Measurements from ENCODE around the gene TIE1.
A peak's percentile ranks its signal among the peaks of the same experiment; 100 is the strongest.

The TIE1 gene

DNA sequence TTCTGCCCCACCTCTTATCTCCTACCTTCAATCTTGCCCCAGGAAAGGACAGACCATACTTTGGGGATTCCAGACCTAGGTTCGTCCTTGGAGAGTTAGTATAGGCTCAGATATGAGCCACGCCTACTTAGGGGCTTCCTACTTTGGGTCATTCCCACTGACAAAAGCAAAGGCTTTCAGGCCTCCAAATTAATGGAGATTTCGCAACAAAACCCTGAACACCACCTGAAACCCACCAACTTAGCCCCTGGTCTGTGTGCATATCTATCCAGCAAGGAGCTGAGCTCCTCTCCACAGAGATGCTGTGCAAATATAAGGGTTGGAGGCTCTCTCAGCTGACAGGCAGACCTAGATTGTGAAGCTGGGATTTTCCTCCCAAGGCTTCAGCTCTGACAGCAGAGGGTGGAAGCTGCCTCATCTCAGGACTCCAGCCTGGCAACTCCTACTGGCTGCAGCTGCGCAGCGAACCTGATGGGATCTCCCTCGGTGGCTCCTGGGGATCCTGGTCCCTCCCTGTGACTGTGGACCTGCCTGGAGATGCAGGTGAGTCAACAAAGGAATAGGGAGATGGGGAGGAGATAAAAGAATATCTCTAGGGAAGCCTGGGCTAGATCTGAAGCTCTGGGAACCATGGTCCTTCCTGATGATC lies 38.9 kb downstream of the TIE1 start:
- no peak for DNase-seq

GRCh38 chr1:43340559-43340958 lies 39.8 kb downstream of the TIE1 start:
- no peak for DNase-seq

DNA sequence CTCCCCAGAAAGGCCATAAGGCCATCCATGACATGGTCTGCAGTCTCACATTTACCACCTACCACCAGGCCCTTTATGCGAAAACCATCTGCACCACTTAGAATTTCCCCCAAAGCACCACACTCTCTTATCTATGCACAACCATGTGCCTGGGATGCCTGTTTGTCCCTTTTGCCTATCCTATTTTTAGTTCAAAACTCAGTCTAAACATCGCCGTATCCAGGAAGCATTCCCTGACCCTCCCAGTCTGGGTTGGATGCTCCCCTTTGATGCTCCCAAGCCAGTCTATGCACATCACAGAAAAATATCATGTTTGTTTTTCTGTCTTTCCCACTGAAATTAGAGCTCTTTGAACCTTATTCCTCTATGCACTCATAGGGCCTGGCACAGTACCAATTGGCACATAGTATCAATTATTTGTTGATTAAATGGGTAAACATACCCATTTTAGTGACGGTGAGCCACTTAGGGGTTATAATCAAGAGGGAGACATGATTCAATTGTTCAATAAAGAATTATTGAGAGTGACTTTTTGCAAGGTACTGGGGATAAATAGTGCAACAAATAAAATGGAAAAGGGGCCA lies 43.6 kb downstream of the TIE1 start:
- no peak for DNase-seq

DNA sequence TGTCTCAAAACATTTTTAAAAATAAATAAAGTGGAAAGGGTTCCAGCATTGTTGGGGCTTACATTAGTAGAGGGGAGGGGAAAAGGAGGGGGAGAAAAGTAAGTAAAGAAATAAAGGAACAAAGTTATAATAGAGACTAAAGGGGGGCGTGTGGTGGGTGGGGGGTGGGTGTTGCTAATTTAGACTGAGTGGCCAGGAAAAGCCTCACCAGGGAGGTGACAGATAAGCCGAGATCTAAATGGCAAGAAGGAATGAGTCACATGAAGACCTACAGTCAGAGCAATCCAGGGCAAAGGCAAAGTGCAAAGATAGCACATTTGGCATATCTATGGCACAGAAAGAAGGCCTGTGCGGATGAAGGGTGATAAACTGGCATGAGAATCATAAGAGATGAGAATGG lies 44.3 kb downstream of the TIE1 start:
- DNase-seq = no peak

- no peak for DNase-seq
These were observed 45.9 kb downstream of the TIE1 start for GRCh38 chr1:43346636-43347035.

GRCh38 chr1:43348343-43348808 lies 47.6 kb downstream of the TIE1 start:
- no peak for DNase-seq

DNA sequence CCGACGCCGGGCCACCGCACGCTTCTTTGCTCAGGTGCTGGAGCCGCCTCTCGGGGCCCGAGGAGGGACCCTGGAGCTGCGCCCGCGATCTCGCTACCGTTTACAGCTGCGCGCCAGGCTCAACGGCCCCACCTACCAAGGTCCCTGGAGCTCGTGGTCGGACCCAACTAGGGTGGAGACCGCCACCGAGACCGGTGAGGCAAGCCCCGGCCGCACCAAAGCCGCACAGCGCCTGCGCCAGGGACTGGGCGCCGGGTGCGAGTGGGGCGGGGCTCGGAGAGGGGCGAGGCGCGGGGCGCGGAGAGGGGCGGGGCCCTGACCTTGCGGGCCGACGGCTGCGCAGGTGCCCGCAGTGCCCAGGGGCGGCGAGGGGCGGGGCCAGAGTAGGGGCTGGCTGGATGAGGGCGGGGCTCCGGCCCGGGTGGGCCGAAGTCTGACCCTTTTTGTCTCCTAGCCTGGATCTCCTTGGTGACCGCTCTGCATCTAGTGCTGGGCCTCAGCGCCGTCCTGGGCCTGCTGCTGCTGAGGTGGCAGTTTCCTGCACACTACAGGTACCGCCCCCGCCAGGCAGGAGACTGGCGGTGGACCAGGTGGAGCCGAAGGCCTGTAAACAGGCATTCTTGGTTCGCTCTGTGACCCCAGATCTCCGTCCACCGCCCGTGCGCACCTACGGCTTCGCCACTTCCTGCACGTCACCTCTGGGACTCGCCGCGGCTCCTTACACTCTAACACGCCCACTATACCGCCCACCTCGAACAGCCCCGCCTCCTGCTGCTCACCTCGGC lies 48.2 kb downstream of the TIE1 start:
- peak; percentile 42 for DNase-seq

DNA sequence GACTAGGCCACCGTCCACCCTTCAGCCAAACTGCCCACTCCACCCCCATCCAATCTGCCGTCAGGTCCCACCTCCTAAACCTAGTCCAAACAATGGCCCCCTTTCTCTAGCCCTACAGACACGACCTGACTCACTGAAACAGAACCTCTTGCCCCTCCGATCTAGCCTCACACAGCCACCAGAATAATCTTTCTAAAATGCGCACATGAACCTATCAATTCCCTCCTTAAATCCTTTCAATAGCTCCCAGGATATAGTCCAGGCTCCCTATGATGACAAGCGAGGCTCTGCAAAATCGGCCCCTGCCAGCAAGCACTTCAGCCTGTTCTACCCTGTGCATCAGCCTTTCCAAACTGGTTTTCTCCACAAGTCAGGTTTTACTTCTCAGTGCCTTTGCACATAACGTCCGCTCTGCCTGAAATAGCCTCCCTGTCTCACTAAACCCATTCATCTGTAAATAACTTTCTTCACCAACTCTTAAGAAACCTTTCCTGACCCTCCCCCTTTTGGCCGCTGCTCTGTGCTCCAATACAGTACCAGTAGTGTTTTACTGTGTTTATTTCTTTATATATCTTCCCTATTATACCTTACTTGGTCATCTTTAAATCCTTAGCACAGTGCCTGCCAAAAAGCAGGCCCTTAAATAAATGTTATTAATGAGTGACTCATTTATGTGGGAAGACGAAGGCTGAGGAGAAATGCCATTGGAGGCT lies 49.0 kb downstream of the TIE1 start:
- DNase-seq = no peak

DNA sequence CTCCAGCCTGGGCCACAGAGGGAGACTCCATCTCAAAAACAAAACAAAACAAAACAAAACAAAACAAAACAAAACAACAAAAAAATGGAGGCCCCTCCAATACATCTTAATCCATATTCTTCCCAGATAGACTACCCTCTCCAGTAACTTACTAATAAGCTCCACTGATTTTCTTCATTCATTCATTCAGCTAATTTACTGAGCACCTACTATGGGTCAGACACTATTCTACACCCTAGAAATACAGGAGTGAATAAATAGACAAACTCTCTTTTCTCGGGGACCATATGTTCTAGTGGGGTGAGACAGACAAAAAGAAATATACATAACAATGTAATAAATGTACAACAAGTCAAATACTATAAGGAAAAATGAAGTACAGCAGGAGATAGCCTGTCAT lies 50.2 kb downstream of the TIE1 start:
- no peak for DNase-seq

GRCh38 chr1:43351421-43352350 lies 50.9 kb downstream of the TIE1 start:
- DNase-seq = no peak

DNA sequence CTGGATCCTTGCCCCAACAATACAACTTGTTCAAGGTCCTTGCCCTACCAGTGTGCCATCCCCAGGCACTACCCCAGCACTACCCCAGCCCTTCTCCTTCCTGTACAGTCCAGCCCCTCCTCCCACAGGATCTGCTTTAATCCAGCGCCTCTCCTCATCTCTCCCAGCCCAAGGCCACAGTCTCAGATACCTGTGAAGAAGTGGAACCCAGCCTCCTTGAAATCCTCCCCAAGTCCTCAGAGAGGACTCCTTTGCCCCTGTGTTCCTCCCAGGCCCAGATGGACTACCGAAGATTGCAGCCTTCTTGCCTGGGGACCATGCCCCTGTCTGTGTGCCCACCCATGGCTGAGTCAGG lies 51.5 kb downstream of the TIE1 start:
- DNase-seq = no peak

DNA sequence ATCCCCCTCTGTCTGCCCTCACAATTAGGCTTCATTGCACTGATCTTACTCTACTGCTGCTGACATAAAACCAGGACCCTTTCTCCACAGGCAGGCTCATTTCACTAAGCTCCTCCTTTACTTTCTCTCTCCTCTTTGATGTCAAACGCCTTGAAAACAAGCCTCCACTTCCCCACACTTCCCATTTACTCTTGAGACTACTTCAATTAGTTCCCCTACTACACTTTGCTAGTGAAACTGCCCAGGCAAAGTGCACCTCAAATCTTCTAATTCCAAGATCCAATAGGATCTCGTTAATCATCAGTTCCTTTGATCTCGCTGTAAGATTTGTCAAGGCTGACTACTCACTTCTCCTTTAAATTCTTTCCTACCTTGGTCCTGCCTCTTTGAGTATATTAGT lies 52.1 kb downstream of the TIE1 start:
- DNase-seq = no peak

- no peak for DNase-seq
These were observed 53.7 kb downstream of the TIE1 start for GRCh38 chr1:43354471-43354870.

DNA sequence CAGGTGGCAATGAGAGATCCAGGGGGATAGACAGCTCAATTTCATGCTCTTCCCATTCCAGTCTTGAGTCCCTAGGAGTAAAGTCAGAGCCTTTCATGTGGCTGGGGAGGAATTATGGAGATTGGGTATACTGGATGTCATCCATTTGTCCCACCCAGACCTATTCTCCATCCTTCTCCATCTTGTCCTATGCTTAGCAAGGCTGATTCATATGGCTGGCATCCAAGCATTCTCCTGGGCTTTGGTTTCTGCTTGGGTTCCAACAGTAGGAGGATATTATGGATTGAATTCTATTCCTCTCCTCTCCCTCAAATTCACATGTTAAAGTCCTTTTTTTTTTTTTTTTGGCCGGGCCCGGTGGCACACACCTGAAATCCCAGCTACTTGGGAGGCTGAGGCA lies 54.2 kb downstream of the TIE1 start:
- no peak for DNase-seq

GRCh38 chr1:43357251-43357650 lies 56.5 kb downstream of the TIE1 start:
- no peak for DNase-seq

DNA sequence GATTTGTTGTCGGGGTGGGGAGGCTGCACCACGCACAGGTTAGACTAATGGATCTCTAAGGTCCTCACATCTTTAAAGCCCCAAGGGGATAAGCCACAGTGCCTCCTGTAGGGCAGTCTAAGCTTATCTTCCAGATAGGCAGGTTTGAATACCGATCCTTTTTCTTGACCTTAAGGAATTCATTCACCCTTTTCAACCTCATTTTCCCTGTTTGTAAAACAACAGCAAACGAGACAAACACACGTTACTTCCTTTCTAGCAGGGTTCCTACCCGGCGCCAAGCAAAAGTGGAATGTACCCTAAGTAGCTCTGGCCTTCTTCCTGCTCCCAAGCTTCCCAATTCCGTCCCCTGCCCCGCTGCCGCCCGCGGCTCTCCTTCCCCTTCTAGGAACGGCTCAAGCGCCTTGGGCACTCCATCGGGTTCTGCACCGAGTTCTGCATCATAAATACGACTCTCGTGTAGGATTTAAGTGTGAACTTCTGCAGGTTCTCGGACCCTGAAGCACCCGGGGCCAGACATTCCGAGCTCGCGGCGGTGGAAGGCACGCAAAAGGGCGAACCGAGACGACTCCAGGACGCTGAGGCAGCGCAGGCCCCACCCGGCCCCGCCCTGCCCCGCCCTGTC lies 57.5 kb downstream of the TIE1 start:
- DNase-seq = no peak

GRCh38 chr1:43358746-43359693 lies 58.2 kb downstream of the TIE1 start, which contains the start of gene CDC20:
TSS of gene CDC20 (plus strand) at chr1:43358981. CDS start at chr1:43359216, 235 bp downstream.
- DNase-seq = peak; percentile 79

GRCh38 chr1:43359696-43360095 lies 58.9 kb downstream of the TIE1 start:
- DNase-seq = no peak

DNA sequence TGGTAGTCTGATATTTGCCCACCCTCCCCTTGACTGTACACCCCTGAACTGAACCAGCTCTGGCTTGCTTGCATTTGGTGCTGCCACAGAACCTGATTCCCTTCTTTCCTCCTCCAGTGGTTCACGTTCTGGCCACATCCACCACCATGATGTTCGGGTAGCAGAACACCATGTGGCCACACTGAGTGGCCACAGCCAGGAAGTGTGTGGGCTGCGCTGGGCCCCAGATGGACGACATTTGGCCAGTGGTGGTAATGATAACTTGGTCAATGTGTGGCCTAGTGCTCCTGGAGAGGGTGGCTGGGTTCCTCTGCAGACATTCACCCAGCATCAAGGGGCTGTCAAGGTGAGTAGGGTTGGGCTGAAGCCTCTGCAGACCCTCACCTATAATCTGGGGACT lies 59.8 kb downstream of the TIE1 start:
- DNase-seq = no peak

DNA sequence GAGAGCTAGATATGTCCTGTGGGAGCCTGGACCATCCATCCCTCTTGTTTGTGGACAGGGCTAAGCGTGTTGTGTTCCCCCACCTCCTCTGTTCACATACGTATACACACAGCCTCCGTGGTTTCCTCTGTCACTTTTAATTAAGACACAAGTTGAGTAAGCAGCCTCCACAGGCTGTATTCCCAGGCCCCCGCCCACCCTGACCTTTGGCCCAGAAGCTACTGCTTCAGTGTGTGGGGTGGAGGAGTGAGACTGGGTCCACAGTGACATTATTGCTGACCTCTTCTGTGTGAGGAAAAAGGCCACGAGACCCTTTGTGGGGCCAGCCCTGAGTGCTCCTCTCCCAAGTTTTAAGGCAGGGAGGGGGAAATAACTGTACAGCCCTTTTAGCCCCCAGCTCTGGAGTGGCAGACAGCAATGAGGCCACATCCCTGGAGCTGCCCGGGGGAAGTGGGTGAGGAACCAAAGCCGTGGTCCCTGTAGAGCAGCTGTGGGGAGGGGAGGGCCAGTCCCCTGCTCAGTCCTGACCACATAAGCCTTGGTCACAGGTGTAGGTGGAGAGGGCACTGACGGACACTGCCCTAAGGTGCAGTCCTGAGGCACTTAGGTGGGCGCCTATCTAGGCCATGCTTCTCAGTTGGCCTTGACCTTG lies 62.6 kb downstream of the TIE1 start:
- no peak for DNase-seq
